Right atrium auricular region (tissue), 2 donors: Measurements from ENCODE around the gene RAB40B. TPM values are rescaled to one million over a fixed set of nuclear protein-coding genes. Genes with fewer than 3 reads are reported as not detected.

ENCODE experiments used
- DNase-seq: peaks from one replicate; pipeline ENCODE4 v3.0.0-alpha.2; 2019; ENCODE audit warnings: low spot score
- H3K27ac ChIP-seq, 2 donors: fragments of 200-600 bp; sonication (generic); 1 replicate in 1 of 2; 2 replicates in 1 of 2; pipeline ENCODE4 v1.5.1; 2016 to 2019
- H3K27me3 ChIP-seq, 2 donors: fragments of 200-600 bp; sonication (generic); one replicate each; pipeline versions ENCODE4 v1.5.1 to v1.6.0; 2017 to 2019
- H3K36me3 ChIP-seq: fragments of 200-600 bp; sonication (generic); one replicate; pipeline ENCODE4 v1.5.1; 2016
- H3K4me1 ChIP-seq, 2 donors: fragments of 200-600 bp; sonication (generic); one replicate each; pipeline versions ENCODE4 v1.5.1 to v1.6.0; 2017 to 2019
- H3K4me3 ChIP-seq, 2 donors: fragments of 200-600 bp; sonication (generic); 1 replicate in 1 of 2; 2 replicates in 1 of 2; pipeline ENCODE4 v1.5.1; 2017 to 2019; ENCODE audit warnings: mild to moderate bottlenecking in 1 of 2, moderate library complexity in 1 of 2
- H3K9me3 ChIP-seq, 2 donors: fragments of 200-600 bp; sonication (generic); one replicate each; pipeline ENCODE4 v1.5.1; 2019
- CTCF ChIP-seq, 2 donors: fragments of 200-600 bp; sonication (generic); IDR thresholded peaks; one replicate each; pipeline ENCODE4 v1.5.1; 2019; ENCODE audit warnings: antibody characterized with exemption in 2 of 2
- total RNA-seq, 2 donors: library from RNA; depleted of rRNA; stranded (reverse); fragments of >200 nt; gene quantifications; one replicate each; pipeline ENCODE4 v1.1.0, GENCODE V29; 2016

RAB40B gene
- total RNA-seq, 2 donors from 2014 or later: 10.2 to 20.8 TPM

- peaks cover 3 to 10% of the 10 kb centered on the region in 2 donors for H3K9me3 ChIP-seq
- TF ChIP-seq CTCF (IDR thresholded peaks at IDR 0.05): no peak
- no peak for DNase-seq
- H3K4me3 ChIP-seq: no peak overlapping the region
- no peak overlapping the region for H3K27ac ChIP-seq
- peaks cover 0 to 20% of the 10 kb centered on the region in 2 donors for H3K4me1 ChIP-seq
- no peaks in the 10 kb centered on the region for H3K27me3 ChIP-seq
- H3K36me3 ChIP-seq: no peaks in the 10 kb centered on the region
These were observed 2.2 kb downstream of the RAB40B start for GRCh38 chr17:82696259-82696658.

DNA sequence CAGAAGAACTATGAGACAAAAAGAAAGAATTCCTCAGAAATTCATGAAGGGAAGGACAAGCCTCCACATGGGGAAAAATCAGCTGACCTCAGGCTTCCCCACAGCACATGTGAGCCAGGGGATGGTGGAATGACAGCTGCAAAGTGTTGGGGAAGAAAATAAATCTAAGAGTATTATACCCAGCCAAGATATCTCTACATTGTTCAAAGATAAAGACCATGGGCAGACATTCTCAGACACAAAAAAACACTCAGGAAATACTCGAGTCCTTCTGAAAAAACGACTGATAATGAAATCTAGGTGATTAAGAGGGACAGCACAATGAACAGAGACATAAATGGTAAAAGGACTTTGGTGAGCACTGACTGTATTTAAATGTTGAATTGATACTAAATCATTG is 3.9 kb downstream of the RAB40B start:
- H3K27me3 ChIP-seq: no peaks in the 10 kb centered on the region
- DNase-seq: no peak
- H3K9me3 ChIP-seq: peaks cover 3 to 10% of the 10 kb centered on the region in 2 donors
- H3K4me3 ChIP-seq: no peak overlapping the region
- TF ChIP-seq CTCF (IDR thresholded peaks at IDR 0.05): no peak
- peaks cover 0 to 19% of the 10 kb centered on the region in 2 donors for H3K4me1 ChIP-seq
- no peaks in the 10 kb centered on the region for H3K36me3 ChIP-seq
- no peak overlapping the region for H3K27ac ChIP-seq

DNA sequence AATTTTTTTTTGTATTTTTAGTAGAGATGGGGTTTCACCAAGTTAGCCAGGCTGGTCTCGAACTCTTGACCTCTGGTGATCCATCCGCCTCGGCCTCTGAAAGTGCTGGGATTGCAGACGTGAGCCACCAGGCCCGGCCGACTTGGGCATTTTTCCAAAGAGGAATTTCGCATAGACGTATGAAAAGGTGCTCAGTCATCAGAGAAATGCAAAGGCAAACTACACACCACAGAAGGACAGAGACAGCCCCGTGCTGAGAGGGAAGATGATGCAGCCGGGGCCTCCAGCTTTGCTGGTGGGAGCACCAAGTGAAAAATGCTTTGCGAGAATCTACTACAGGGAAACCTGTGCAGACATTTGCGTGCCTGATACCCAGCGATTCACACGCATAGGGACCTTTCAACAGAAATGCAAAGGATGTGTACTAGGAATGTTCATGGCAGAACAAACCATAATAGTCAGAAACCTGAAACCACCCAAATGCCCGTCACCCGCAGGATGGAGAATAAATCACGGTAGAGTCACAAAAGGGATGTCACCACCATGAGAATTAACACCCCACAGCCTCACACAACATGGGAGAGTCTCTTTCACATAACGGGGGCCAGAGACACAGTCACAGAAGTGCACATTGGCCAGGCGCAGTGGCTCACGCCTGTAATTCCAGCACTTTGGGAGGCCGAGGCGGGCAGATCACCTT is 5.2 kb downstream of the RAB40B start:
- Histone ChIP-seq H3K9me3 (peaks cover 3 to 10% of the 10 kb centered on the region in 2 donors), H3K27me3 (no peaks in the 10 kb centered on the region), H3K4me3 (no peak overlapping the region), H3K27ac (no peak overlapping the region), H3K4me1 (peaks cover 0 to 12% of the 10 kb centered on the region in 2 donors), H3K36me3 (no peaks in the 10 kb centered on the region)
- no peak for TF ChIP-seq CTCF (IDR thresholded peaks at IDR 0.05)
- no peak for DNase-seq

DNA sequence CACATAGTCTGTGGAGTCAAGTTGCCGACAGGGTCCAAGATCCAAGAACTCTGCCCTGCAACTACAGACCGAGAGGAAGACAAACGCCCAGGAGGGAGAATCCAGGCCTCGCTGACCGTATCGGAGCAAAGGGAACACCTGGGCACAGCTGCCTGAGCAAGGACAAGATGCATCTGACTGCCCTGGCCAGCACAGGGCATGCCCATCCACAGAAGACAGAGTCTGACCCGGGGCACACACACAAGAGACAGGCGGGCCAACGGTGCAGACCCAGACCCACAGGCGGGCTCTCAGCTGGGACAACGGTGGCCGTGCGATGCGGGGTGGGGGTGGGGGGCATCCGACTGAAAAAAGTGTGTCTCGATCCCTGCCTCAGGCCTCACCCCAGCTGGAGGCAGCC is 6.2 kb downstream of the RAB40B start:
- no peak for TF ChIP-seq CTCF (IDR thresholded peaks at IDR 0.05)
- peaks cover 3 to 10% of the 10 kb centered on the region in 2 donors for H3K9me3 ChIP-seq

DNA sequence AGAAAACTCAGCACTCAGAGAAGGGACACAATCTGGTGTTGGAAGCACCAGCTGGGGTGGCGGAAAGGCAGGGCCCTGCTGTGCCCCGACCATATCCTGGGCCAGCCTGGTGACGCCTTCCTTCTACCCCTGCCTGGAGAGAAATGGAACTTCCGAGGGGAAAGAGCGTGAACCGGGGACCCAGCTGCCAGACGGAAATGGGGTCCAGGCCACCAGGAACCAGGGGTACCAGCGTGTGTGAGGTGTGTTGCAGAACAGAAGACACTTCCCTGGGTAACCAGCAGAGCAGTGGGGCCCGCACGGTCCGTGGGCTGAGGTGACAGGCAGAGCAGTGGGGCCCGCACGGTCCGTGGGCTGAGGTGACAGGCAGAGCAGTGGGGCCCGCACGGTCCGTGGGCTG is 6.8 kb downstream of the RAB40B start:
- Histone ChIP-seq H3K27me3 (no peaks in the 10 kb centered on the region), H3K36me3 (no peaks in the 10 kb centered on the region), H3K4me1 (no peaks in the 10 kb centered on the region), H3K27ac (no peak overlapping the region), H3K9me3 (peaks cover 3 to 10% of the 10 kb centered on the region in 2 donors), H3K4me3 (no peak overlapping the region)
- no peak for DNase-seq
- no peak for TF ChIP-seq CTCF (IDR thresholded peaks at IDR 0.05)

More for the DNA sequence above, 6.2 kb downstream of the RAB40B start:
- no peaks in the 10 kb centered on the region for H3K27me3 ChIP-seq
- H3K4me1 ChIP-seq: peaks cover 0 to 5% of the 10 kb centered on the region in 2 donors
- H3K36me3 ChIP-seq: no peaks in the 10 kb centered on the region
- H3K4me3 ChIP-seq: no peak overlapping the region
- no peak overlapping the region for H3K27ac ChIP-seq
- DNase-seq: no peak
